Measurements from ENCODE around the gene DQX1.
A peak's percentile ranks its signal among the peaks of the same experiment; 100 is the strongest.
"Not testable (repeated sequence)": the region's sequence is repeated elsewhere in the genome, so short reads cannot be mapped to it uniquely, and the experiment has no call there.

DQX1 gene

DNA sequence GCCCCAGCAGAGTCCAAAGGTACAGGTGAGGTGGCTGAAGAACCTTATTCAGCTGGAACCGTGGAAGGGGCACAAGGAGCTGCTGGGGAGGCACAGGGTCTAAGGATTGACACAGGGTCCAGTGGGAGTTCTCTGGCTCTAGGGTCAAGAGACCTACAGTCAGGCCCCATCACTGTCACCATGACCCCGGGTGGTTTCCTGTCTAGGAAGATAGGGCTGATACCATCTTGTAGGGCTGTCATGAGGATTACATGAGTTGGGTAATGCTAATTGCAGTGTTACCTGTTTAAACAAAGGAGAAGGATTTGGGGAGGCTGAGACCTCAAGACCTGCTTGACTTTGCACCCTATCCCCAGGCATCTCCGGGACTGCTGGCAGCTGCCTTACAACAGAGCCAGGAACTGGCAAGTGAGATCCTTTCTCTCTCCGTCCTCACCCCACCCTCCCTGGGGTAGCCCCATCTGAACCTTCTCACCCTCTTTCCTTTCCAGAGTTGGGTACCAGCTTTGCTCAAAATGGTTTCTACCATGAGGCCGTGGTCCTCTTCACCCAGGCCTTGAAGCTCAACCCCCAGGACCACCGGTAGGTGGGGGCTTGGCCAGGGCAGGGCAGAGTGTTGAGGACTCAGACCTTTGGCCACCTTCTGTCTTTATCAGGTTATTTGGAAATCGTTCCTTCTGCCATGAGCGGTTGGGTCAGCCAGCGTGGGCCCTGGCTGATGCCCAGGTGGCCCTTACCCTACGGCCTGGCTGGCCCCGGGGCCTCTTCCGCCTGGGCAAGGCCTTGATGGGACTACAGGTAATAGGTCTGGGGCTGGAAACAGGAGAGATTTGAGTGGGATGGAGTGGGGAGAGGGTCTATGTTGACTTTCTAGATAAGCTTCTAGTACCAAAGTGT is 34.1 kb downstream of the DQX1 start:
- DNase-seq (ENCODE audit: low spot score), result no peak

GRCh38 chr2:74489906-74490305 is 36.1 kb downstream of the DQX1 start:
- DNase-seq (ENCODE audit: low spot score), result no peak

DNA sequence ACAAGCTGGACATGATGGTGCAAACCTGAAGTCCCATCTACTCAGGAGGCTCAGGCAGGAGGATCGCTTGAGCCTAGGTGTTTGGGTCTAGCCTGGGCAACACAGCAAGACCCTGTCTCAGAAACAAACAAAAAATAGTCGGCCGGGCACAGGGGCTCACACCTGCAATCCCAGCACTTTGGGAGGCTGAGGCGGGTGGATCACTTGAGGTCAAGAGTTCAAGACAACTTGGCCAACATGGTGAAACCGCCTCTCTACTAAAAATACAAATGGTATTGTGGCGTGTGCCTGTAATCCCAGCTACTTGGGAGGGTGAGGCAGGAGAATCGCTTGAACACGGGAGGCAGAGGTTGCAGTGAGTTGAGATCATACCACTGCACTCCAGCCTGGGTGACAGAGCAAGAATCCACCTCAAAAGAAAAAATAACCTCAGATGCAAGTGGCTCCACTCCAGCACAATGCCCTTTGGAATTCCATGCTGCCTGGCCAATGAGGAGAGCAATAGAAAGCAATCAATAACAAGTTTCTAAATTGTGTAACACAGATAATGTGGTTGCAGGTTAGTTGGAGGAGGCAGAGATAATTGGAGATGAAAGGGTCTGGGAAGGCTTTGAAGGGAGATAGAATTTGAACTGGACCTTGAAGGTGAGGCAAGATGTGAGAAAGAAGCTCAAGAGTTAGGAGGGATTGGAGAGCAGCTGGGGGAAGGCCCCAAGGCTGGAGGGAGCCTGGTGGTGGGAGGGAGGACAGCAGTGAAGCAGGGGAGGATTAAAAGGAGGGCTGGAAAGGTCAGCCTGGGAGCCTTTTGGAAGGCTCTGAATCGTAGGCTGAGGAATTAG is 37.2 kb downstream of the DQX1 start:
- no peak for DNase-seq (ENCODE audit: low spot score)

GRCh38 chr2:74486141-74486540 is 39.9 kb downstream of the DQX1 start:
- no peak for DNase-seq (ENCODE audit: low spot score)

DNA sequence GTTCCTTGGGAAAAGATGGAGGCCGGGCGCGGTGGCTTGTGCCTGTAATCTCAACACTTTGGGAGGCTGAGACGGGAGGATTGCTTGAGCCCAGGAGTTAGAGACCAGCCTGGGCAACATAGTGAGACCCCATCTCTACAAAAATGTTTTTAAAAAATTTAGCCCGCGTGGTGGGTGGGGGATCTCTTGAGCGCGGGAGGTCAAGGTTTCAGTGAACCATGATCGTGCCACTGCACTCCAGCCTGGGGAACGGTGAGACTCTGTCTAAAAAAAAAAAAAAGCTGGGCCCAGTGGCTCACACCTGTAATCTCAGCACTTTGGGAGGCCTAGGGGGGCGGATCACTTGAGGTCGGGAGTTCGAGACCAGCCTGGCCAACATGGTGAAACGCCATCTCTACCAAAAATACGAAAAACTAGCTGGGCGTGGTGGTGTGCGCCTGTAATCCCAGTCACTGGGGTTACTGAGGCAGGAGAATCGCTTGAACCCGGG is 42.3 kb downstream of the DQX1 start:
- not testable (repeated sequence) for DNase-seq (ENCODE audit: low spot score)

GRCh38 chr2:74482801-74483674 is 43.0 kb downstream of the DQX1 start, which contains the start of the genes CCDC142 and TTC31:
Gene CCDC142, minus strand, starts transcription at chr2:74482998. Its CDS starts 161 bp downstream, at chr2:74482837.
Gene TTC31, plus strand, starts transcription at chr2:74483081. Its CDS starts 15 bp downstream, at chr2:74483096.
- peak; percentile 79 for DNase-seq (ENCODE audit: low spot score)

GRCh38 chr2:74481961-74482800 is 43.9 kb downstream of the DQX1 start:
- no peak for DNase-seq (ENCODE audit: low spot score)

DNA sequence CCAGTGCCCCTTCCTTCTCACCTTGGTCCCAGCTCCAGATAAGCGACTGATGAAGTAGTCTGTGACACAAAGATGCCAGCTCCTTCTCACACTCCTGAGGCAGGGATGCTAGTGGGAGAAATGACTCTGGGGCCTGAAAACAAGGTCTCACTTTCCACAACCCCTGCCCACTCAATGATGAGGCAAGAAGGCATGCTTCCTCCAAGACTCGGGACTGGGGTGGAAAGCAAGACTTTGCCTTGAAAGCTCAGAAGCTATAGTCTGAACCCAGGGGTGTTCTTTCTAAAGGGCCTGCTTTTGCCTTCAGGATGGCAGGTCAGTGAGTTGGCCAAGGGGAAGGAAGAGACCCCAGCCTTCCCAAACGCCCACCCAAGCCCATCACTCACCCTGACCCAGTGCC is 44.6 kb downstream of the DQX1 start:
- DNase-seq (ENCODE audit: low spot score), result no peak

DNA sequence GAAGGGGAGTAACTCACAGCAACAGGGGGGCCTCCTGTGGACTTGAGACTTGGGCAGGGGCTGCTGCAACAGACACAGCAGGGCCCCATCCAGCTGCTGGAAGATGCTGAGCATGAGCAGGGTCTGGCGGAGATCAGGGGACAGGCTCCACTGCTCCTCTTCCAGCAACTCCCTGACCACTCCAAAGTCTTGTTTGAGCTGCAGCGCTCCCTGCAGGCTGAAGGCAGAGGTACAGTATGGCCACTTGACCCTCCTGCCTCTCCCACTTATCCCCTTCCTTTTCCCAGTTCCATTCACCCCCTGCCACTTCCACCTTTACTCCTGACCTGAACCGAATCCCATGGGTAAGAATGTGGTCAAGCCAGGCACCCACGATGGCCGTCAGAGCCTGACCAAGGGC is 51.1 kb downstream of the DQX1 start:
- no peak for DNase-seq (ENCODE audit: low spot score)

DNA sequence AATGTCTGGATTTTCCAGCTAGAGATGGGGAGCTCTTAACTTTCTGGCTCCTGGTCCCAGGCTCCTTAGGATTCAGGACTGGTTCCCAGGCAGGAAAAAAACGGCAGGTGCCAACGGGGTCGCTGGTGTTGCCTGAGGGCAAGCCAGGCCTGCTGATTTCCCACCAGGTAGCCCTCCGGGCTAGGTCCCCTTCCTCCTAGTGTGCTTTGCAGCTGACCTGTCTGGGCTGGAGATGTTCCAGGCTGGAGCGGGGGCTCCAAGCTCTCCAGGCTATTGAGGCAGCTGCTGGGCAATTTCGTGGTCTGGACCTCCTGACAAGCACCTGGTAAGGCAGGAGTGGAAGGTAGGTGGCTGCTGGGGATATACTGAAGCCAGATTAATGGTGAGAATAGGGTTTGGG is 51.5 kb downstream of the DQX1 start:
- no peak for DNase-seq (ENCODE audit: low spot score)

DNA sequence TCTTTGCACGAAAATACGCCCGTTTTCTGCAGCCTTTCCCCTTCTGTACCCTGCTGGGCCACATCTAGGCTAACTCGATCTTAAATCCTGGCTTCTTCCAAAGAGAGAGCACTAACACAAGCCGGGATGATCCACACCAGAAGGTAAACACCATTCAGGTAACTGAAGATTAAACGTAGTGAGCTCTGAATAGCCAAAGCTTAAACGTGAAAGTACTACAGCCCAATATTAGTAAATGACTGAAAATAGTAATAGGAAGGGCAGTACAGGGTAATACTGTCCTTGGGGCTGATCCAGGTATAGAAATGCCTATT is 53.1 kb downstream of the DQX1 start:
- no peak for DNase-seq (ENCODE audit: low spot score)

GRCh38 chr2:74472086-74472944 is 53.7 kb downstream of the DQX1 start, which contains the start of gene MRPL53:
Gene MRPL53, minus strand, starts transcription at chr2:74472680. Its CDS starts 20 bp downstream, at chr2:74472660.
- peak; percentile 59 for DNase-seq (ENCODE audit: low spot score)

DNA sequence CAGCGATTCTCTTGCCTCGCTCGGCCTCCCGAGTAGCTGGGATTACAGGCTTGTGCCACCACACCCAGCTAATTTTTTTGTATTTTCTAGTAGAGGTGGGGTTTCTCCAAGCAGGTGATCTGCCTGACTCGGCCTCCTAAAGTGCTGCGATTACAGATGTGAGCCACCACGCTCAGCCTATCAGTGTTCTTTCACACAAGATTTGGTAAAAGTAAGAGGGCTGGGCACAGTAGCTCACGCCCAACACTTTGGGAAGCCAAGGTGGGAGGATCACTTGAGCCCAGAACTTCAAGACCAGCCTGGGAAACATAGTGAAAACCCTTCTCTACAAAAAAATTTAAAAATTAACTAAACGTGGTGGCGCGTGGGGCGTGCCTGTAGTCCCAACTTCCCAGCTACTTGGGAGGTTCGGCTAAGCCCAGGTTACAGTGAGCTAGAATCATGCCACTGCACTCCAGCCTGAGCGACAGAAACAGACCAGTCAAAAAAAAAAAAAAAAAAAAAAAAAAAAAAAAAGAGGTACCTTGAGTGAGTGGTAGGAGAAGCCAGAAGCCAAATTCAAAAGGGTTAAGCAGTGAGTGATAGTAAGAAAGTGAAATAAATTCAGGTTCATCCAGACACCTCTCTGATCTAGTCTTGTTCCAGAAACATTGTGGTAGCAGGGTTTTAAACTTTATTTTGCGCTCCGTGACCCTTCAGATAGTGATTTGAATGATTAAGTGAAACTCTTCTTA is 54.5 kb downstream of the DQX1 start:
- DNase-seq (ENCODE audit: low spot score), result no peak

DNA sequence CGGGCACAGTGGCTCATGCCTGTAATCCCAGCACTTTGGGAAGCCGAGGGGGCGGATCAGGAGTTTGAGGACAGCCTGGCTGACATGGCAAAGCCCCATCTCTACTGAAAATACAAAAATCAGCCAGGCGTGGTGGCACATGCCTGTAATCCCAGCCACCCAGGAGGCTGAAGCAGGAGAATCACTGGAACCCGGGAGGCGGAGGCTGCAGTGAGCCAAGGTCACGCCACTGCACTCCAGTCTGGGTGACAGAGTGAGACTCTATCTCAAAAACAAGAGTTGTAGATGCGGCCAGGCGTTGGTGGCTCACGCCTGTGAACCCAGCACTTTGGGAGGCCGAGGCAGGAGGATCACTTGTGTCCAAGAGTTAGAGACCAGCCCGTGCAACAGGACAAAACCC is 55.3 kb downstream of the DQX1 start:
- DNase-seq (ENCODE audit: low spot score), result not testable (repeated sequence)
